ENCODE results near the gene GLCE. TPM values are rescaled to one million over a fixed set of nuclear protein-coding genes. Genes with fewer than 3 reads are reported as not detected.

GLCE gene
- total RNA-seq, 4 donors from 2014 or later, result 10.7 to 24.5 (median 16.2) TPM

DNA sequence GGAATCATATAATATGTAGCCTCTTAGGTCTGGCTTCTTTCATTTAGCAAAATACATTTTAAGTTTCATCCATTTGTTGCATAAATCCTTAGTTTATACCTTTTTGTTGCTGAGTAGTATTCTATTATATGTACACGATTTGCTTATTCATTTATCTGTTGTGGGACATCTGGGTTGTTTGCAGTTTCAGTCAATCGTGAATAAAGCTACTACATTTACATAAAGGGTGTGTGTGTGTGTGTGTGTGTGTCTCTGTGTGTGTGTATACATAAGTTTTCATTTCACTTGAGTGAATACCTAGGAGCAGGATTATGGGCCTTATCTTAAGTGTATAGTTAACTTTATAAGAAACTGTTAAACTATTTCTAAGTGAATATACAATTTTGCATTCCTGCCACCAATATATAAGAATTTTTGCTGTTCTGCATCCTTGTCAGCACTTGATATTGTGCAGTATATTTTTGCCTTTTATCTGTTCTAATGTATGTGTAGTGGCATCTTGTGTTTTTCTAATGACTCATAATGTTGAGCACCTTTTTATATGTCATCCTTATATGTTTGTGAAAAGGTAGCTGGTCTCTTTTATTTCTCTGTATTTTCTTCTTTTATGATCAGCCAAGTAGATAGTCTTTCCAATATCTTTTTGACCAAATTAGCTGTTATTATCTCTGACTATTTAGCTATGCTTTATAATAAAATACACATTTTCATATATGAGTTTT lies 55.0 kb downstream of the GLCE start:
- TF ChIP-seq, protein P1, sequence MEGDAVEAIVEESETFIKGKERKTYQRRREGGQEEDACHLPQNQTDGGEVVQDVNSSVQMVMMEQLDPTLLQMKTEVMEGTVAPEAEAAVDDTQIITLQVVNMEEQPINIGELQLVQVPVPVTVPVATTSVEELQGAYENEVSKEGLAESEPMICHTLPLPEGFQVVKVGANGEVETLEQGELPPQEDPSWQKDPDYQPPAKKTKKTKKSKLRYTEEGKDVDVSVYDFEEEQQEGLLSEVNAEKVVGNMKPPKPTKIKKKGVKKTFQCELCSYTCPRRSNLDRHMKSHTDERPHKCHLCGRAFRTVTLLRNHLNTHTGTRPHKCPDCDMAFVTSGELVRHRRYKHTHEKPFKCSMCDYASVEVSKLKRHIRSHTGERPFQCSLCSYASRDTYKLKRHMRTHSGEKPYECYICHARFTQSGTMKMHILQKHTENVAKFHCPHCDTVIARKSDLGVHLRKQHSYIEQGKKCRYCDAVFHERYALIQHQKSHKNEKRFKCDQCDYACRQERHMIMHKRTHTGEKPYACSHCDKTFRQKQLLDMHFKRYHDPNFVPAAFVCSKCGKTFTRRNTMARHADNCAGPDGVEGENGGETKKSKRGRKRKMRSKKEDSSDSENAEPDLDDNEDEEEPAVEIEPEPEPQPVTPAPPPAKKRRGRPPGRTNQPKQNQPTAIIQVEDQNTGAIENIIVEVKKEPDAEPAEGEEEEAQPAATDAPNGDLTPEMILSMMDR (IDR thresholded peaks at IDR 0.05; ENCODE audit: low read depth), result no peak

DNA sequence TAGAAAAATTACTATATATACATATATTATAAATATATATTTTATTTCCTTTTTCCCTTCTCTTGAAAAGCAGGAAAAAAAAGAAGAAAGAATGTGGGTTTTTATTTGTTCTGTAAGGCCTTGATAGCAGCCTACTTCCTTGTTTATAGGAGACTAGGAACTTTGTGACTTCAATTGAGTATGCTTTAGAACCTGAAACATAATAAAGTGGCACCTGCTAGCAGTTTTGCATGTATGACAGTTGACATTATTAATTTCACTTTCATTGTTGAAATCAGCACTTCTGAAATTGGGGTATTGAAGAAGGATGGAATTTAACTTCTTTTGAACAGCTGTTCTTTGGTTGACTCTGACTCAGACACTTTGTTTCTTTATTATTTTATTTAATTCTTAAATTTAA lies 56.9 kb downstream of the GLCE start:
- TF ChIP-seq, protein P1 (IDR thresholded peaks at IDR 0.05; ENCODE audit: low read depth), result no peak

DNA sequence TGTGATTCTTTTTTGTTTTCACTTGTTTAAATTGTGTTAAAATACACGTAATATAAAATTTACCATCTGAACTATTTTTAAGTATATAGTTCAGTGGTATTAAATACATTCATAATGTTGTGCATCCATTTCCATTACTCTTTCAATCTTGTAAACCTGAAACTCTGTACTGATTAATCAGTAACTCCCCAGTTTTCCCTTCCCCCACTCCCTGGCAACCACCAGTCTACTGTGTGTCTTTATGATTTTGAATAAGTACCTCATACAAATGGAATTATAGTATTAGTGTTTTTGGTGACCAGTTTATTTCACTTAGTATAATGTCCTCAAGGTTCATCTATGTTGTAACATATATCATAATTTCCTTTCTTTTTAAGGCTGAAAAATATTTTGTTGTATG lies 59.3 kb downstream of the GLCE start:
- TF ChIP-seq, protein P1 (IDR thresholded peaks at IDR 0.05; ENCODE audit: low read depth), result no peak

DNA sequence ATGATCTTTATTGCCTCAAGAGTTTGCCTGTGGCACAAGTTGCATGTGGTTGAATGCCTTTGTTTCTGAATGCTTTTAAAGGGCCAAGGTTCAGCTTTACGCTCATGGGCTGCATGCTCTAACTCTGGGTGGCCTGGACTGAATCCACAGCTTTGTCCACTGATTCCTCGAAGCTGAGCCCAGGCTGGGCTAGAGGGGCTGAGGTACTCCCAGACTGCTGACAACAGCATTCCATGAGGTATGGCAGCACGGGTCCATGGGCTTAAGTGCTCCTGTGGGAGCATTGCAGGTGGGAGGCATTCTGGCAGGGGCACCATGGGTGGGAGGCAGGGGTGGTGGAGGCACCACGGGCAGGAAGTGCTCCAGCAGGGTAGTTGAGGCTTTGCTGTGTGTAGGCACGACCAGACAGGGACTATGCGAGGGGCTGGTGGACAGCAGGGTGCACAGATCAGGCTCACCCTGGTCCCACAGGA lies 61.6 kb downstream of the GLCE start:
- TF ChIP-seq, protein P1 (IDR thresholded peaks at IDR 0.05; ENCODE audit: low read depth), result no peak

DNA sequence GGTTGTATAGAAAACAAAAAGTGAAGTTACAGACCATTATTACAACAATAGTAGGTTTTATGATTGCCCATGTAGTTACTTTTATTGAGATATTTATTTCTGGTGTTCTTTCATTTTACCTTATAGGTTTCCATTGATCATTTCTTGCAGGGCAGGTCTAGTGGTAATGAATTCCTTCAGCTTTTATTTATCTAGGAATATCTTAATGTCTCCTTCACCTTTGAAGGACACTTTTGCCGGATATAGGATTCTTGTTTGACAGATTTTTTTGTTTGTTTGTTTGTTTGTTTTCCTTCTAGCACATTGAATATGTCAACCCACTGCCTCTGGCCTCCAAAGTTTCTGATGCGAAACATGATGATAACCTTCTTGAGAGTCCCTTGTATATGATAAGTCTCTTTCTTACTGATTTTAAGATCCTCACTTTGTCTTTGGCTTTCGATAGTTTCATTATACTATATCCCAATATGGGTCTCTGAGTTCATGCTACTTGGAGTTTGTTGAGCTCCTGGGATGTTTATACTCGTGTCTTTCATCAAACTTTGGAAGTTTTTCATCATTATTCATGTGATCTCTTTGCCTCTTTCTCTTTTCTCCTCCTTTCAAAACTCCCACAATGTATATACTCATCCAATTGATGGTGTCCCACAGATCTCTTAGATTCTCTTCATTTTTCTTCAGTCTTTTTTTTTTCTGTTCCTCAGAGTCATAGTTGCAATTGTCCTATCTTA lies 62.8 kb downstream of the GLCE start:
- TF ChIP-seq, protein P1 (IDR thresholded peaks at IDR 0.05; ENCODE audit: low read depth), result no peak

DNA sequence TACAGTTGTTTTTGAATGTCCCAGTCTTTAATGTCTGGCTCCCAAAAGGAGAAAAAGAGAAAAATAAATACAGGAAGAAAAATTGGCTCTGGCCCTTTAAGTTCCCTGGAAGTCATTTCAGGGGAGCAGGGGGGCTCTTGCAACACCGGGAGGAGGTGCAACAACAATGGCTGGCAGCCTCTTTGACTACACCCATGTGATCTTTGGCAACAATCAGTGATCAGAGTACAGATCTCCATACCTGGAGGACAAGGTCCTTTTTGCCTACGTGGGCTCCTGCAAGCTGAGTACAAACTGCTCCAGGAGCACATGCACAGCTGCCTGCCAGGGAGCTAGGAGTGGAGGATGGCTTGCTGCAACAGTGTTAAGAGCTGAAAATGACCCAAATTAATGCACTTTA lies 63.9 kb downstream of the GLCE start:
- TF ChIP-seq, protein P1 (IDR thresholded peaks at IDR 0.05; ENCODE audit: low read depth), result no peak

DNA sequence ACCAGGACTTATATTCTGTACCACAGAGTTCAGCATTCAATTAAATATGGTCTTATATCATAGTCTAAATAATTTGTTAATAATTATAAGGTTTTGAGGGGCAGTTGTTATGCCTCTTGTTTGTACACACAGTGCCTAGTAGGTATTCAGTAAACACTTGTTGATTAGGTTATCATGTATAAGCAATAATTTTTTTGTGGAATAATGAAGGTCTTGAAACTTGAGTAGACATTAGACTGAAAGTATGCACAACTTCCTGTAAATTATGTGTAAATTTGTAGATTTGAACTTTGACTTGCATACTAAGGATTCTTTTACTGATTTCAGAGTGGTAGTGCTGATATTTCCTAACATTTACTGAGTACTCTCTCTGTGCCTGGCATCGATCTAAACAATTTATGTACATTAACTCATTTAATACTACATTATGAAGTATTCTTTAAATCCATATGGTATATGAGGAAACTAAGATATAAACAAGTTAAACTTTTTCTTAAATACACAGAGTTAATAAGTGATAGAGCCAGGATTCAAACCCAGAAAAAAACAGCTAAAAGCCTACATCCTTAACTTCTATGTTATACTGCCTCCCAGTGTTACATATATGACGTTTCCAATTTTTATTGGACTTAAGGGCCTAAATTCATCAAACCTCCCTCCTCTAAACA lies 65.1 kb downstream of the GLCE start:
- TF ChIP-seq, protein P1 (IDR thresholded peaks at IDR 0.05; ENCODE audit: low read depth), result no peak
